ENCODE results near the gene BMPR1B. TPM values are rescaled to one million over a fixed set of nuclear protein-coding genes. Genes with fewer than 3 reads are reported as not detected.

The BMPR1B gene
- total RNA-seq, 2 experiments from 2014 or later = not detected

- Histone ChIP-seq H3K4me3 (ENCODE audit: low read length) (no peak overlapping the region), H3K27me3 (ENCODE audit: control insufficient read depth in 1 of 2, insufficient read depth in 2 of 2, low read length in 2 of 2) (no peaks in the 10 kb centered on the region), H3K9me3 (ENCODE audit: control insufficient read depth in 1 of 2, insufficient read depth in 1 of 2, low read length in 2 of 2) (no peaks in the 10 kb centered on the region), H3K4me1 (ENCODE audit: insufficient read depth, low read length) (no peaks in the 10 kb centered on the region), H3K36me3 (ENCODE audit: insufficient read depth, low read length) (no peaks in the 10 kb centered on the region), H3K27ac (ENCODE audit: low read depth in 1 of 2, low read length in 2 of 2) (no peak overlapping the region)
- H3K4me3 Mint-ChIP-seq = no peak overlapping the region
- ChIA-PET CTCF (no interaction called here), POLR2A (no interaction called here)
- DNase-seq (no peak), ATAC-seq (ENCODE audit: poor library complexity) (no peak)
- H3K36me3 Mint-ChIP-seq (ENCODE audit: low read depth) = no peaks in the 10 kb centered on the region
- intact Hi-C loops (cut with DNase I, micrococcal nuclease) = no loop called here
- H3K27ac Mint-ChIP-seq = no peak overlapping the region
- no peak for TF ChIP-seq CTCF (IDR thresholded peaks at IDR 0.05)
- H3K27me3 Mint-ChIP-seq = no peaks in the 10 kb centered on the region
- no peaks in the 10 kb centered on the region for H3K4me1 Mint-ChIP-seq (ENCODE audit: low read depth)
- no peaks in the 10 kb centered on the region for H3K9me3 Mint-ChIP-seq
Observed at GRCh38 chr4:94929696-94930095, 171.9 kb downstream of the BMPR1B start.

GRCh38 chr4:94931626-94932025 lies 173.9 kb downstream of the BMPR1B start:
- Mint-ChIP-seq H3K36me3 (ENCODE audit: low read depth) (no peaks in the 10 kb centered on the region), H3K4me1 (ENCODE audit: low read depth) (no peaks in the 10 kb centered on the region), H3K9me3 (no peaks in the 10 kb centered on the region), H3K27ac (no peak overlapping the region), H3K4me3 (no peak overlapping the region), H3K27me3 (no peaks in the 10 kb centered on the region)
- Histone ChIP-seq H3K27me3 (ENCODE audit: control insufficient read depth in 1 of 2, insufficient read depth in 2 of 2, low read length in 2 of 2) (no peaks in the 10 kb centered on the region), H3K9me3 (ENCODE audit: control insufficient read depth in 1 of 2, insufficient read depth in 1 of 2, low read length in 2 of 2) (no peaks in the 10 kb centered on the region), H3K4me3 (ENCODE audit: low read length) (no peak overlapping the region), H3K4me1 (ENCODE audit: insufficient read depth, low read length) (no peaks in the 10 kb centered on the region), H3K27ac (ENCODE audit: low read depth in 1 of 2, low read length in 2 of 2) (no peak overlapping the region), H3K36me3 (ENCODE audit: insufficient read depth, low read length) (no peaks in the 10 kb centered on the region)
- no peak for DNase-seq
- ATAC-seq (ENCODE audit: poor library complexity) = no peak
- POLR2A ChIA-PET = no interaction called here
- CTCF ChIA-PET = no interaction called here
- intact Hi-C loops (cut with DNase I, micrococcal nuclease) = no loop called here
- no peak for TF ChIP-seq CTCF (IDR thresholded peaks at IDR 0.05)

- no peak for ATAC-seq (ENCODE audit: poor library complexity)
Observed at GRCh38 chr4:94932366-94932765, 174.6 kb downstream of the BMPR1B start.

More at GRCh38 chr4:94932366-94932765, 174.6 kb downstream of the BMPR1B start:
- Mint-ChIP-seq H3K36me3 (ENCODE audit: low read depth) (no peaks in the 10 kb centered on the region), H3K27ac (no peak overlapping the region), H3K4me1 (ENCODE audit: low read depth) (no peaks in the 10 kb centered on the region), H3K27me3 (no peaks in the 10 kb centered on the region), H3K9me3 (no peaks in the 10 kb centered on the region), H3K4me3 (no peak overlapping the region)
- Histone ChIP-seq H3K27me3 (ENCODE audit: control insufficient read depth in 1 of 2, insufficient read depth in 2 of 2, low read length in 2 of 2) (no peaks in the 10 kb centered on the region), H3K4me1 (ENCODE audit: insufficient read depth, low read length) (no peaks in the 10 kb centered on the region), H3K9me3 (ENCODE audit: control insufficient read depth in 1 of 2, insufficient read depth in 1 of 2, low read length in 2 of 2) (no peaks in the 10 kb centered on the region), H3K36me3 (ENCODE audit: insufficient read depth, low read length) (no peaks in the 10 kb centered on the region), H3K4me3 (ENCODE audit: low read length) (no peak overlapping the region), H3K27ac (ENCODE audit: low read depth in 1 of 2, low read length in 2 of 2) (no peak overlapping the region)
- CTCF ChIA-PET = no interaction called here
- POLR2A ChIA-PET = no interaction called here
- no peak for DNase-seq
- intact Hi-C loops (cut with DNase I, micrococcal nuclease) = no loop called here
- TF ChIP-seq CTCF (IDR thresholded peaks at IDR 0.05) = no peak
